MM.1S (cell line): Measurements from ENCODE around the gene PNMA5.

Experiments
- EZH2 ChIP-seq: fragments of 300-600 bp; sonication (generic); optimal IDR thresholded peaks from 2 replicates; pipeline ENCODE3; 2017; ENCODE audit warnings: low read depth, mild to moderate bottlenecking, antibody characterized with exemption, low read length, mixed read lengths
- EZH2phosphoT487 ChIP-seq: fragments of 300-600 bp; sonication (generic); IDR thresholded peaks from 2 replicates; pipeline ENCODE4 v1.6.1; 2018; ENCODE audit warnings: antibody characterized with exemption, low read length
- TF ChIP-seq, protein P1 (sequence below): fragments of 300-600 bp; sonication (generic); IDR thresholded peaks from 2 replicates; pipeline ENCODE4 v1.5.1; 2016; ENCODE audit warnings: antibody characterized with exemption, low read length, mixed read lengths

DNA sequence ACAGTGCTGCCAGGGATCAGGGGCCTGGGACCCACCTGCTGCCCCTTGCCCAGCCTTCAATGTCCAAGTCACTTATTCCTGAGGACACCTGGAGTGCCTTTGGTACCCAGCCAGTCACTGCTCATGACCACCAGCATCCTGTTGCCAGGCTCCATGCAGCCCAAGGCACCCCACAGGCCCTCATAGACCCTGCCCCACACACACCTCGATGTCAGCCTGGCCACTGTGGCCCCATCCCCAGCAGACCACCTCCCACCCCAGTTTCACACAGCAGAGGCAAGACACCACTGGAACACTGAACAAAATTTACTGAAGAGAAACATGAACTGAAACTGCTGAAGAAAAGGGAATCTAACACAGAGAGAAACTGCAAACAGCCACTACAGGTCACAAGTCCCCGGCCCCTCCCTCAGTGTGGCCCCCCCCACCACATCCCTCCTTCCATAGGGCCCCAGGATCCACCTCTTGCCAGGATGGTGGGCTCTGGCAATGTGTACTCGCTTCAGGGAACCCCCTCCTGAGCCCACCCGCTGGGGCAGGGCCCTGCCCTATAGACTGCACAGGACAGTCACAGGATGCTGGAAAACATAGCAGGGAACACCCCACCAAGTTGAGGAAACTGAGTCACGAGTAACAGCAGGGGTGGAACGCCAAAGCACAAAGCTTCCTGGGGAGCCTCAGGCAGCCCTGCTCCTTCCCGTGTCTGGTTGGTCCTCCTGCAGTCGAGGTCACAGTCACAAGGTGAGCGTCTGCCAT lies 5.2 kb downstream of the PNMA5 start:
- TF ChIP-seq, protein P1, sequence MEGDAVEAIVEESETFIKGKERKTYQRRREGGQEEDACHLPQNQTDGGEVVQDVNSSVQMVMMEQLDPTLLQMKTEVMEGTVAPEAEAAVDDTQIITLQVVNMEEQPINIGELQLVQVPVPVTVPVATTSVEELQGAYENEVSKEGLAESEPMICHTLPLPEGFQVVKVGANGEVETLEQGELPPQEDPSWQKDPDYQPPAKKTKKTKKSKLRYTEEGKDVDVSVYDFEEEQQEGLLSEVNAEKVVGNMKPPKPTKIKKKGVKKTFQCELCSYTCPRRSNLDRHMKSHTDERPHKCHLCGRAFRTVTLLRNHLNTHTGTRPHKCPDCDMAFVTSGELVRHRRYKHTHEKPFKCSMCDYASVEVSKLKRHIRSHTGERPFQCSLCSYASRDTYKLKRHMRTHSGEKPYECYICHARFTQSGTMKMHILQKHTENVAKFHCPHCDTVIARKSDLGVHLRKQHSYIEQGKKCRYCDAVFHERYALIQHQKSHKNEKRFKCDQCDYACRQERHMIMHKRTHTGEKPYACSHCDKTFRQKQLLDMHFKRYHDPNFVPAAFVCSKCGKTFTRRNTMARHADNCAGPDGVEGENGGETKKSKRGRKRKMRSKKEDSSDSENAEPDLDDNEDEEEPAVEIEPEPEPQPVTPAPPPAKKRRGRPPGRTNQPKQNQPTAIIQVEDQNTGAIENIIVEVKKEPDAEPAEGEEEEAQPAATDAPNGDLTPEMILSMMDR = no peak
- TF ChIP-seq EZH2phosphoT487 (no peak), EZH2 (no peak)
